HL-60/S4 (cell line): ENCODE measurements around the gene IL3RA.

Experiments
- in situ Hi-C: fragments of 300-500 bp; cut with MboI; formaldehyde crosslinking; loops from 2 replicates; pipeline ENCODE4 v1.14.3; 2022; ENCODE audit warnings: low sequenced_read_pairs

Gene IL3RA

GRCh38 chrX:1380672-1381233, 44.2 kb downstream of the IL3RA start:
- in situ Hi-C loops: no loop called here

- in situ Hi-C loops: no loop called here
Observed at GRCh38 chrX:1384658-1385252, 48.2 kb downstream of the IL3RA start.

GRCh38 chrX:1385253-1386223, 49.0 kb downstream of the IL3RA start:
- in situ Hi-C loops: no loop called here

GRCh38 chrX:1386338-1387127, 49.9 kb downstream of the IL3RA start:
- in situ Hi-C loops: no loop called here

- in situ Hi-C loops: no loop called here
Observed at GRCh38 chrX:1387141-1387776, 50.7 kb downstream of the IL3RA start.

GRCh38 chrX:1388651-1389050, 52.1 kb downstream of the IL3RA start:
- in situ Hi-C loops: no loop called here

- in situ Hi-C loops: no loop called here
Observed at GRCh38 chrX:1389181-1389992, 52.8 kb downstream of the IL3RA start.

- in situ Hi-C loops: no loop called here
Observed at GRCh38 chrX:1389993-1390285, 53.4 kb downstream of the IL3RA start.

- in situ Hi-C loops: no loop called here
Observed at GRCh38 chrX:1390621-1391369, 54.2 kb downstream of the IL3RA start.

- in situ Hi-C loops: no loop called here
Observed at GRCh38 chrX:1391370-1391706, 54.8 kb downstream of the IL3RA start.

- in situ Hi-C loops: no loop called here
Observed at GRCh38 chrX:1391707-1392375, 55.3 kb downstream of the IL3RA start, which contains the start of gene SLC25A6. SLC25A6 (minus strand) TSS chrX:1392113; CDS start chrX:1392009, 104 bp downstream.

GRCh38 chrX:1392376-1393068, 55.9 kb downstream of the IL3RA start:
- in situ Hi-C loops: no loop called here

GRCh38 chrX:1393871-1394615, 57.5 kb downstream of the IL3RA start:
- in situ Hi-C loops: no loop called here

GRCh38 chrX:1394731-1395501, 58.3 kb downstream of the IL3RA start:
- in situ Hi-C loops: no loop called here

- in situ Hi-C loops: no loop called here
Observed at GRCh38 chrX:1395646-1396216, 59.1 kb downstream of the IL3RA start.

- in situ Hi-C loops: no loop called here
Observed at GRCh38 chrX:1397001-1397400, 60.4 kb downstream of the IL3RA start.
